Activated B cell treated with CpG ODN at 0.5 μM for 24 hours (primary cell): ENCODE results near the gene TNP2. TPM values are rescaled to one million over a fixed set of nuclear protein-coding genes. Genes with fewer than 3 reads are reported as not detected.

Experiments used
- ATAC-seq: fragments of 200-7000 bp; cut with Tn5 transposase; one replicate; pipeline ENCODE4 v1.10.0; 2021; ENCODE audit warnings: low read depth, mild to moderate bottlenecking, moderate library complexity
- CTCF ChIA-PET: fragments of 350-600 bp; sonication (Branson Sonifier 250); formaldehyde crosslinking; loops from one replicate; lab custom pipeline; 2021; ENCODE audit warnings: antibody characterized with exemption; lab: Charles Lee
- POLR2A ChIA-PET: fragments of 350-600 bp; sonication (Branson Sonifier 250); formaldehyde crosslinking; loops from one replicate; lab custom pipeline; 2021; ENCODE audit warnings: antibody characterized with exemption; lab: Charles Lee
- DNase-seq: peaks from one replicate; pipeline ENCODE4 v3.0.0; 2022
- H3K27ac Mint-ChIP-seq: one replicate; pipeline ENCODE4 v1.8.0; 2020; ENCODE audit warnings: mixed read lengths
- H3K27me3 Mint-ChIP-seq: one replicate; pipeline ENCODE4 v1.8.0; 2021; ENCODE audit warnings: mixed read lengths
- H3K36me3 Mint-ChIP-seq: one replicate; pipeline ENCODE4 v1.8.0; 2021; ENCODE audit warnings: low read depth, mixed read lengths
- H3K4me1 Mint-ChIP-seq: one replicate; pipeline ENCODE4 v1.8.0; 2021; ENCODE audit warnings: mixed read lengths
- H3K4me3 Mint-ChIP-seq: one replicate; pipeline ENCODE4 v1.8.0; 2020; ENCODE audit warnings: mild to moderate bottlenecking, mixed read lengths
- H3K9me3 Mint-ChIP-seq: one replicate; pipeline ENCODE4 v1.8.0; 2020; ENCODE audit warnings: mixed read lengths
- intact Hi-C: fragments of 100-400 bp; cut with micrococcal nuclease; formaldehyde crosslinking; loops from one replicate; pipeline ENCODE4 v1.15.1; 2024
- total RNA-seq: library from RNA; stranded (reverse); gene quantifications from 2 replicates; pipeline ENCODE4 v1.2.3, GENCODE V29; 2022
- TF ChIP-seq, protein P1 (sequence below): fragments of 200-600 bp; IDR thresholded peaks from one replicate; pipeline ENCODE4 v1.8.0; 2022; ENCODE audit warnings: antibody characterized with exemption, mild to moderate bottlenecking

The TNP2 gene
- total RNA-seq, 1 donor from 2014 or later, result not detected

GRCh38 chr16:11313493-11314308 lies 44.6 kb upstream of the TNP2 start:
- DNase-seq (no peak), ATAC-seq (no peak)
- peak overlapping the region; percentile 57 for H3K27ac Mint-ChIP-seq
- TF ChIP-seq, protein P1, sequence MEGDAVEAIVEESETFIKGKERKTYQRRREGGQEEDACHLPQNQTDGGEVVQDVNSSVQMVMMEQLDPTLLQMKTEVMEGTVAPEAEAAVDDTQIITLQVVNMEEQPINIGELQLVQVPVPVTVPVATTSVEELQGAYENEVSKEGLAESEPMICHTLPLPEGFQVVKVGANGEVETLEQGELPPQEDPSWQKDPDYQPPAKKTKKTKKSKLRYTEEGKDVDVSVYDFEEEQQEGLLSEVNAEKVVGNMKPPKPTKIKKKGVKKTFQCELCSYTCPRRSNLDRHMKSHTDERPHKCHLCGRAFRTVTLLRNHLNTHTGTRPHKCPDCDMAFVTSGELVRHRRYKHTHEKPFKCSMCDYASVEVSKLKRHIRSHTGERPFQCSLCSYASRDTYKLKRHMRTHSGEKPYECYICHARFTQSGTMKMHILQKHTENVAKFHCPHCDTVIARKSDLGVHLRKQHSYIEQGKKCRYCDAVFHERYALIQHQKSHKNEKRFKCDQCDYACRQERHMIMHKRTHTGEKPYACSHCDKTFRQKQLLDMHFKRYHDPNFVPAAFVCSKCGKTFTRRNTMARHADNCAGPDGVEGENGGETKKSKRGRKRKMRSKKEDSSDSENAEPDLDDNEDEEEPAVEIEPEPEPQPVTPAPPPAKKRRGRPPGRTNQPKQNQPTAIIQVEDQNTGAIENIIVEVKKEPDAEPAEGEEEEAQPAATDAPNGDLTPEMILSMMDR, result no peak
- H3K4me3 Mint-ChIP-seq, result peak overlapping the region; percentile 1
- ChIA-PET CTCF (interaction anchor here (1.1 kb wide), 1 partner anchor 58 kb away, joined by 3 read pairs; the partner anchor contains the start of gene SOCS1), POLR2A (interaction anchor here (0.7 to 6.8 kb wide), 5 partner anchors 13 to 58 kb away, joined by 3 to 138 read pairs (median 5); partner anchors contain the start of gene SOCS1)
- no peaks in the 10 kb centered on the region for H3K36me3 Mint-ChIP-seq
- intact Hi-C loops, result no loop called here
- no peaks in the 10 kb centered on the region for H3K9me3 Mint-ChIP-seq
- H3K4me1 Mint-ChIP-seq, result peaks cover 67% of the 10 kb centered on the region
- H3K27me3 Mint-ChIP-seq, result no peaks in the 10 kb centered on the region

GRCh38 chr16:11312718-11313492 lies 43.8 kb upstream of the TNP2 start:
- no peak for DNase-seq
- Mint-ChIP-seq H3K4me1 (peaks cover 74% of the 10 kb centered on the region), H3K4me3 (no peak overlapping the region), H3K9me3 (no peaks in the 10 kb centered on the region), H3K27ac (peak overlapping the region; percentile 47), H3K27me3 (no peaks in the 10 kb centered on the region), H3K36me3 (no peaks in the 10 kb centered on the region)
- ChIA-PET POLR2A (interaction anchor here (0.7 to 6.8 kb wide), 6 partner anchors 14 to 57 kb away, joined by 3 to 138 read pairs (median 66); partner anchors contain the start of gene SOCS1), CTCF (interaction anchor here (1.1 to 2.8 kb wide), 3 partner anchors 13 to 57 kb away, joined by 3 to 11 read pairs (median 5); partner anchors contain the start of gene SOCS1)
- intact Hi-C loops, result no loop called here
- TF ChIP-seq, protein P1, result no peak
- no peak for ATAC-seq

GRCh38 chr16:11310997-11311561 lies 42.0 kb upstream of the TNP2 start:
- H3K9me3 Mint-ChIP-seq, result no peaks in the 10 kb centered on the region

DNA sequence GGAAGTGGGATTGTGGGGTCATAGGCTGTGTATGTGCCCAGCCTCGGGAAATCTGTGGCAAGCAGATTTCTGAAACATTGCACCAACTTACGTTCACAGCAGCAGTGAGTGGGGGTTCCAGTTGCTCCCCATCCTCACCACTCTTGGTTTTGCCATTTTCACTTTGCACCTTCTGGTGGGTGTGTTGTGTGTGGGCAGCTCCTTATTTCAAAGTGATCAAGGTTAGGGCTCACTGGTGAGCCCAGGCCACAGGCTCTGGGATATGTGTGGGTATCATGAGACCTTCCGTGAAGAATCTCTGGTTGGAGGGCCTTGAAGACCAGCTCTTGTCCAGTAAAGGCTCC lies 41.5 kb upstream of the TNP2 start:
- Mint-ChIP-seq H3K27ac (peak overlapping the region; percentile 95), H3K4me1 (peaks cover 91% of the 10 kb centered on the region), H3K4me3 (peak overlapping the region; percentile 62), H3K9me3 (no peaks in the 10 kb centered on the region), H3K36me3 (no peaks in the 10 kb centered on the region), H3K27me3 (no peaks in the 10 kb centered on the region)
- POLR2A ChIA-PET, result interaction anchor here (0.7 to 6.8 kb wide), 10 partner anchors 10 to 108 kb away, joined by 3 to 138 read pairs (median 10); partner anchors contain the start of gene SOCS1
- CTCF ChIA-PET, result interaction anchor here (0.6 to 4.7 kb wide), 7 partner anchors 10 to 85 kb away, joined by 3 to 32 read pairs (median 3); no protein-coding TSS in a partner anchor
- ATAC-seq (no peak), DNase-seq (no peak)
- TF ChIP-seq, protein P1, result no peak
- intact Hi-C loops, result loop anchor here (2.0 kb wide), 1 partner anchor 60 kb away; no protein-coding TSS in a partner anchor

More at GRCh38 chr16:11310997-11311561, 42.0 kb upstream of the TNP2 start:
- H3K27ac Mint-ChIP-seq, result peak overlapping the region; percentile 95
- ATAC-seq (peak; percentile 56), DNase-seq (peak; percentile 38)
- ChIA-PET POLR2A (interaction anchor here (0.6 to 6.8 kb wide), 10 partner anchors 9 to 233 kb away, joined by 3 to 138 read pairs (median 8); partner anchors contain the start of gene SOCS1), CTCF (interaction anchor here (0.6 to 4.7 kb wide), 7 partner anchors 9 to 86 kb away, joined by 3 to 32 read pairs (median 3); no protein-coding TSS in a partner anchor)
- no peaks in the 10 kb centered on the region for H3K27me3 Mint-ChIP-seq
- H3K4me3 Mint-ChIP-seq, result peak overlapping the region; percentile 62
- H3K4me1 Mint-ChIP-seq, result peaks cover 89% of the 10 kb centered on the region
- intact Hi-C loops, result loop anchor here (1.0 to 2.0 kb wide), 6 partner anchors 14 to 346 kb away; partner anchors contain the start of gene RMI2
- H3K36me3 Mint-ChIP-seq, result no peaks in the 10 kb centered on the region
- TF ChIP-seq, protein P1, result no peak
